CD4-positive, alpha-beta T cell treated with Interleukin-12 subunit alpha and Interleukin-12 subunit beta, for 1 hour (primary cell): Measurements from ENCODE around the gene PCNT.
"Not testable (repeated sequence)": the region's sequence is repeated elsewhere in the genome, so short reads cannot be mapped to it uniquely, and the experiment has no call there.

Experiments
- DNase-seq: peaks from one replicate; pipeline ENCODE4 v3.0.0-alpha.2; 2020

PCNT gene

GRCh38 chr21:46310260-46310659, 13.7 kb upstream of the PCNT start:
- DNase-seq, result not testable (repeated sequence)

GRCh38 chr21:46311568-46311967, 12.4 kb upstream of the PCNT start:
- no peak for DNase-seq

- no peak for DNase-seq
Observed at GRCh38 chr21:46312949-46313348, 11.0 kb upstream of the PCNT start.

- no peak for DNase-seq
Observed at GRCh38 chr21:46314441-46315020, 9.4 kb upstream of the PCNT start.

GRCh38 chr21:46316708-46317324, 7.1 kb upstream of the PCNT start:
- DNase-seq, result no peak

GRCh38 chr21:46317710-46318463, 6.1 kb upstream of the PCNT start:
- DNase-seq, result no peak

- DNase-seq, result no peak
Observed at GRCh38 chr21:46318464-46318845, 5.5 kb upstream of the PCNT start.

GRCh38 chr21:46319186-46319585, 4.8 kb upstream of the PCNT start:
- DNase-seq, result no peak

GRCh38 chr21:46320331-46320801, 3.6 kb upstream of the PCNT start:
- no peak for DNase-seq

- DNase-seq, result no peak
Observed at GRCh38 chr21:46322351-46323226, 1.4 kb upstream of the PCNT start.

- DNase-seq, result no peak
Observed at GRCh38 chr21:46323227-46323709, 688 bp upstream of the PCNT start.

GRCh38 chr21:46324390-46325072, 575 bp downstream of the PCNT start:
- DNase-seq, result peak; percentile 89

GRCh38 chr21:46325073-46325912, 1.3 kb downstream of the PCNT start:
- peak; percentile 26 for DNase-seq

GRCh38 chr21:46326110-46326703, 2.3 kb downstream of the PCNT start:
- DNase-seq, result no peak

GRCh38 chr21:46327711-46328110, 3.8 kb downstream of the PCNT start:
- no peak for DNase-seq

GRCh38 chr21:46328151-46328550, 4.2 kb downstream of the PCNT start:
- DNase-seq, result no peak

- no peak for DNase-seq
Observed at GRCh38 chr21:46329796-46330195, 5.8 kb downstream of the PCNT start.

GRCh38 chr21:46334351-46335140, 10.6 kb downstream of the PCNT start:
- DNase-seq, result no peak

GRCh38 chr21:46336603-46337002, 12.6 kb downstream of the PCNT start:
- DNase-seq, result no peak

- no peak for DNase-seq
Observed at GRCh38 chr21:46340998-46341397, 17.0 kb downstream of the PCNT start.
